Mesenchymal stem cell (in vitro differentiated cells and primary cell): ENCODE data around the gene LINC00305.

Source experiments
- DNase-seq: peaks from one replicate; pipeline ENCODE4 v3.0.0-alpha.2; 2013
- H2AFZ ChIP-seq: one replicate; pipeline ENCODE4 v1.6.1; 2013; ENCODE audit warnings: low read depth, mild to moderate bottlenecking, control low read depth, inconsistent platforms, low read length, moderate library complexity
- H2AK5ac ChIP-seq: 2 replicates; pipeline ENCODE4 v1.6.1; 2013; ENCODE audit warnings: low read length, moderate library complexity, mild to moderate bottlenecking, inconsistent platforms; ENCODE audit not compliant: severe bottlenecking
- H2BK120ac ChIP-seq: one replicate; pipeline ENCODE4 v1.6.1; 2013; ENCODE audit warnings: low read depth, mild to moderate bottlenecking, inconsistent platforms, low read length, moderate library complexity
- H2BK12ac ChIP-seq, 2 experiments: one replicate each; pipeline ENCODE4 v1.6.1; 2013; ENCODE audit warnings: inconsistent platforms in 2 of 2, low read length in 2 of 2, mild to moderate bottlenecking in 2 of 2, moderate library complexity in 2 of 2, control low read depth in 1 of 2
- H2BK15ac ChIP-seq: one replicate; pipeline ENCODE4 v1.6.1; 2013; ENCODE audit warnings: mild to moderate bottlenecking, low read depth, inconsistent platforms; ENCODE audit not compliant: poor library complexity, severe bottlenecking
- H2BK5ac ChIP-seq: 2 replicates; pipeline ENCODE4 v1.6.1; 2013; ENCODE audit warnings: low read depth, mild to moderate bottlenecking, low read length, control low read depth, inconsistent platforms; ENCODE audit not compliant: poor library complexity, severe bottlenecking
- H3K14ac ChIP-seq, 2 experiments: one replicate each; pipeline ENCODE4 v1.6.1; 2013; ENCODE audit warnings: inconsistent platforms in 2 of 2, low read length in 2 of 2, control low read depth in 1 of 2, mild to moderate bottlenecking in 1 of 2, moderate library complexity in 1 of 2
- H3K18ac ChIP-seq, 2 experiments: one replicate each; pipeline ENCODE4 v1.6.1; 2013; ENCODE audit warnings: inconsistent platforms in 2 of 2, low read length in 2 of 2, control low read depth in 1 of 2, low read depth in 1 of 2, mild to moderate bottlenecking in 1 of 2
- H3K23ac ChIP-seq, 2 experiments: one replicate each; pipeline ENCODE4 v1.6.1; 2013; ENCODE audit warnings: inconsistent platforms in 2 of 2, low read length in 2 of 2, mild to moderate bottlenecking in 2 of 2, moderate library complexity in 2 of 2, control low read depth in 1 of 2
- H3K27ac ChIP-seq: 2 replicates; pipeline ENCODE4 v1.5.1; 2013; ENCODE audit warnings: mild to moderate bottlenecking, moderate library complexity, low read length, control low read depth, inconsistent platforms; ENCODE audit not compliant: poor library complexity, severe bottlenecking
- H3K27me3 ChIP-seq, 2 experiments: 2 replicates each; pipeline versions ENCODE4 v1.6.1 to v1.7.0; 2013; ENCODE audit warnings: low read length in 2 of 2, mild to moderate bottlenecking in 2 of 2, moderate library complexity in 2 of 2, control low read depth in 1 of 2, inconsistent platforms in 1 of 2; ENCODE audit not compliant: control insufficient read depth in 1 of 2, insufficient read depth in 1 of 2
- H3K36me3 ChIP-seq, 2 experiments: 2 replicates each; pipeline versions ENCODE4 v1.6.1 to v1.7.0; 2013; ENCODE audit warnings: low read length in 2 of 2, control low read depth in 1 of 2, inconsistent platforms in 1 of 2, low read depth in 1 of 2, mild to moderate bottlenecking in 1 of 2; ENCODE audit not compliant: insufficient read depth in 2 of 2, control insufficient read depth in 1 of 2
- H3K4ac ChIP-seq, 2 experiments: one replicate each; pipeline ENCODE4 v1.6.1; 2013; ENCODE audit warnings: inconsistent platforms in 2 of 2, low read length in 2 of 2, mild to moderate bottlenecking in 2 of 2, moderate library complexity in 2 of 2, control low read depth in 1 of 2, low read depth in 1 of 2
- H3K4me1 ChIP-seq: 2 replicates; pipeline ENCODE4 v1.6.1; 2013; ENCODE audit warnings: low read depth, low read length, control low read depth; ENCODE audit not compliant: control insufficient read depth, insufficient read depth
- H3K4me2 ChIP-seq: 2 replicates; pipeline ENCODE4 v1.6.1; 2013; ENCODE audit warnings: low read length, mild to moderate bottlenecking, inconsistent platforms; ENCODE audit not compliant: poor library complexity, severe bottlenecking
- H3K4me3 ChIP-seq, 2 experiments: 2 replicates each; pipeline versions ENCODE4 v1.5.1 to v1.7.0; 2013; ENCODE audit warnings: low read length in 2 of 2, mild to moderate bottlenecking in 2 of 2, control low read depth in 1 of 2, low read depth in 1 of 2; ENCODE audit not compliant: insufficient read depth in 1 of 2
- H3K79me1 ChIP-seq: replicated peaks from 2 replicates; pipeline ENCODE4 v1.6.1; 2013; ENCODE audit warnings: mild to moderate bottlenecking, control low read depth, low read length, inconsistent platforms; ENCODE audit not compliant: poor library complexity, severe bottlenecking
- H3K9ac ChIP-seq: 2 replicates; pipeline ENCODE4 v1.7.0; 2013; ENCODE audit warnings: mild to moderate bottlenecking, low read length, moderate library complexity
- H3K9me3 ChIP-seq: 2 replicates; pipeline ENCODE4 v1.7.0; 2013; ENCODE audit warnings: mild to moderate bottlenecking, low read length; ENCODE audit not compliant: control insufficient read depth
- H4K8ac ChIP-seq: one replicate; pipeline ENCODE4 v1.6.1; 2013; ENCODE audit warnings: inconsistent platforms, mild to moderate bottlenecking, low read length, moderate library complexity
- H4K91ac ChIP-seq: one replicate; pipeline ENCODE4 v1.6.1; 2013; ENCODE audit warnings: mild to moderate bottlenecking, low read length, inconsistent platforms
- WGBS: methylation state at CpG from one replicate; pipeline ENCODE4 v1.1.7; 2013; ENCODE audit warnings: mixed read lengths; 5-methylcytosine and 5-hydroxymethylcytosine counted together

Gene LINC00305

GRCh38 chr18:64175432-64175831 lies 26.5 kb upstream of the LINC00305 start:
- no peak overlapping the region for H3K4me2 ChIP-seq
- no peak overlapping the region for H2BK12ac ChIP-seq
- no peaks in the 10 kb centered on the region for H3K4me1 ChIP-seq
- no peak overlapping the region for H3K23ac ChIP-seq
- H3K9me3 ChIP-seq = peaks cover 12% of the 10 kb centered on the region
- H3K14ac ChIP-seq = no peak overlapping the region
- 33% methylated on average over 7 of the region's 7 CpGs for WGBS
- H2AK5ac ChIP-seq = no peak overlapping the region
- no peak overlapping the region for H3K4me3 ChIP-seq
- H2BK15ac ChIP-seq = no peak overlapping the region
- no peak overlapping the region for H3K9ac ChIP-seq
- no peaks in the 10 kb centered on the region for H3K27me3 ChIP-seq
- no peak overlapping the region for H3K27ac ChIP-seq
- DNase-seq = no peak
- H2AFZ ChIP-seq = no peak overlapping the region
- H4K8ac ChIP-seq = no peak overlapping the region
- no peaks in the 10 kb centered on the region for H3K79me1 ChIP-seq
- H2BK120ac ChIP-seq = no peak overlapping the region
- H3K36me3 ChIP-seq = no peaks in the 10 kb centered on the region
- no peak overlapping the region for H4K91ac ChIP-seq
- no peak overlapping the region for H3K4ac ChIP-seq
- no peak overlapping the region for H3K18ac ChIP-seq
- no peak overlapping the region for H2BK5ac ChIP-seq

GRCh38 chr18:64171576-64171975 lies 22.7 kb upstream of the LINC00305 start:
- no peak overlapping the region for H3K23ac ChIP-seq
- no peak overlapping the region for H2AK5ac ChIP-seq
- H3K79me1 ChIP-seq = no peaks in the 10 kb centered on the region
- H2BK12ac ChIP-seq = no peak overlapping the region
- H3K4me3 ChIP-seq = no peak overlapping the region
- no peaks in the 10 kb centered on the region for H3K36me3 ChIP-seq
- H3K9ac ChIP-seq = no peak overlapping the region
- H4K91ac ChIP-seq = no peak overlapping the region
- H4K8ac ChIP-seq = no peak overlapping the region
- no peaks in the 10 kb centered on the region for H3K4me1 ChIP-seq
- H3K27ac ChIP-seq = no peak overlapping the region
- H3K27me3 ChIP-seq = no peaks in the 10 kb centered on the region
- H2AFZ ChIP-seq = no peak overlapping the region
- WGBS = no CpG with 5 or more reads among the region's 1 CpG
- no peak overlapping the region for H3K14ac ChIP-seq
- no peak for DNase-seq
- no peak overlapping the region for H2BK15ac ChIP-seq
- H3K18ac ChIP-seq = no peak overlapping the region
- no peak overlapping the region for H3K4ac ChIP-seq
- no peak overlapping the region for H2BK120ac ChIP-seq
- peaks cover 12% of the 10 kb centered on the region for H3K9me3 ChIP-seq
- H3K4me2 ChIP-seq = no peak overlapping the region
- H2BK5ac ChIP-seq = no peak overlapping the region

- H2AFZ ChIP-seq = no peak overlapping the region
- peaks cover 1% of the 10 kb centered on the region for H3K4me1 ChIP-seq
- H2BK15ac ChIP-seq = no peak overlapping the region
- H3K23ac ChIP-seq = no peak overlapping the region
- no peak overlapping the region for H2BK12ac ChIP-seq
- H3K36me3 ChIP-seq = no peaks in the 10 kb centered on the region
- H4K91ac ChIP-seq = no peak overlapping the region
- no peak overlapping the region for H3K4me3 ChIP-seq
- no peak for DNase-seq
- H3K18ac ChIP-seq = no peak overlapping the region
- no peaks in the 10 kb centered on the region for H3K79me1 ChIP-seq
- no peak overlapping the region for H4K8ac ChIP-seq
- H3K27me3 ChIP-seq = no peaks in the 10 kb centered on the region
- H2BK120ac ChIP-seq = no peak overlapping the region
- H2BK5ac ChIP-seq = peak overlapping the region; percentile 44
- H3K9me3 ChIP-seq = peaks cover 3% of the 10 kb centered on the region
- H3K4me2 ChIP-seq = no peak overlapping the region
- H3K9ac ChIP-seq = no peak overlapping the region
- H3K27ac ChIP-seq = no peak overlapping the region
- no peak overlapping the region for H2AK5ac ChIP-seq
- H3K14ac ChIP-seq = no peak overlapping the region
- no peak overlapping the region for H3K4ac ChIP-seq
These were observed 18.6 kb upstream of the LINC00305 start for GRCh38 chr18:64167408-64167925.

- no peak overlapping the region for H2BK15ac ChIP-seq
These were observed 17.0 kb upstream of the LINC00305 start for GRCh38 chr18:64165906-64166305.

More at GRCh38 chr18:64165906-64166305, 17.0 kb upstream of the LINC00305 start:
- Histone ChIP-seq H3K14ac (no peak overlapping the region), H3K27me3 (no peaks in the 10 kb centered on the region), H2BK120ac (no peak overlapping the region), H3K27ac (peak overlapping the region; percentile 56), H2AK5ac (no peak overlapping the region), H3K4ac (no peak overlapping the region), H3K79me1 (no peaks in the 10 kb centered on the region), H3K23ac (no peak overlapping the region), H3K36me3 (no peaks in the 10 kb centered on the region), H3K4me2 (no peak overlapping the region), H2AFZ (no peak overlapping the region), H3K9me3 (no peaks in the 10 kb centered on the region), H2BK5ac (no peak overlapping the region), H4K8ac (no peak overlapping the region), H3K4me3 (no peak overlapping the region), H3K9ac (no peak overlapping the region), H3K18ac (no peak overlapping the region), H3K4me1 (peaks cover 1% of the 10 kb centered on the region), H4K91ac (no peak overlapping the region), H2BK12ac (no peak overlapping the region)
- no CpG with 5 or more reads among the region's 2 CpGs for WGBS
- DNase-seq = peak; percentile 25
